MM.1S (cell line): ENCODE data around the gene FETUB.

Experiments used
- DNase-seq: peaks from one replicate; pipeline ENCODE4 v3.0.0-alpha.2; 2015
- H2AFZ ChIP-seq: fragments of 300-600 bp; sonication (generic); 2 replicates; pipeline ENCODE4 v1.6.0; 2016; ENCODE audit warnings: antibody characterized with exemption, low read length
- H3F3A ChIP-seq: fragments of 300-600 bp; sonication (generic); 2 replicates; pipeline ENCODE4 v1.6.1; 2016; ENCODE audit warnings: mild to moderate bottlenecking, antibody characterized with exemption, low read length, moderate library complexity, mixed read lengths; ENCODE audit not compliant: insufficient read depth
- H3K27ac ChIP-seq: fragments of 300-600 bp; sonication (generic); 2 replicates; pipeline ENCODE4 v1.5.1; 2016; ENCODE audit warnings: mild to moderate bottlenecking, low read length
- H3K27me3 ChIP-seq: fragments of 300-600 bp; sonication (generic); replicated peaks from 2 replicates; pipeline ENCODE4 v1.6.0; 2016; ENCODE audit warnings: low read length; ENCODE audit not compliant: insufficient read depth
- H3K36me3 ChIP-seq: fragments of 300-600 bp; sonication (generic); replicated peaks from 2 replicates; pipeline ENCODE4 v1.6.1; 2016; ENCODE audit warnings: mild to moderate bottlenecking, low read length, mixed read lengths; ENCODE audit not compliant: insufficient read depth
- H3K4me1 ChIP-seq: fragments of 300-600 bp; sonication (generic); 2 replicates; pipeline ENCODE4 v1.6.1; 2016; ENCODE audit warnings: low read length, mixed read lengths
- H3K4me2 ChIP-seq: fragments of 300-600 bp; sonication (generic); 2 replicates; pipeline ENCODE4 v1.6.0; 2016; ENCODE audit warnings: low read depth, low read length
- H3K4me3 ChIP-seq: fragments of 300-600 bp; sonication (generic); 2 replicates; pipeline ENCODE4 v1.5.1; 2016; ENCODE audit warnings: low read length, mixed read lengths
- H3K79me2 ChIP-seq: fragments of 300-600 bp; sonication (generic); 2 replicates; pipeline ENCODE4 v1.6.1; 2016; ENCODE audit warnings: mixed run types, low read length, mixed read lengths
- H3K9ac ChIP-seq: fragments of 300-600 bp; sonication (generic); 2 replicates; pipeline ENCODE4 v1.6.1; 2016; ENCODE audit warnings: low read length, mixed read lengths
- H3K9me2 ChIP-seq: fragments of 300-600 bp; sonication (generic); replicated peaks from 2 replicates; pipeline ENCODE4 v1.6.1; 2016; ENCODE audit warnings: mild to moderate bottlenecking, low read length, mixed read lengths; ENCODE audit not compliant: insufficient read depth
- H3K9me3 ChIP-seq: fragments of 300-600 bp; sonication (generic); replicated peaks from 2 replicates; pipeline ENCODE4 v1.6.1; 2016; ENCODE audit warnings: mild to moderate bottlenecking, low read length, mixed read lengths; ENCODE audit not compliant: insufficient read depth
- H4K20me1 ChIP-seq: fragments of 300-600 bp; sonication (generic); 2 replicates; pipeline ENCODE4 v1.6.1; 2016; ENCODE audit warnings: mild to moderate bottlenecking, low read length, moderate library complexity, mixed read lengths; ENCODE audit not compliant: insufficient read depth
- CTCF ChIP-seq: fragments of 300-600 bp; sonication (generic); IDR thresholded peaks from 2 replicates; pipeline ENCODE4 v1.5.1; 2016; ENCODE audit warnings: antibody characterized with exemption, low read length, mixed read lengths
- EZH2 ChIP-seq: fragments of 300-600 bp; sonication (generic); optimal IDR thresholded peaks from 2 replicates; pipeline ENCODE3; 2017; ENCODE audit warnings: low read depth, mild to moderate bottlenecking, antibody characterized with exemption, low read length, mixed read lengths
- EZH2phosphoT487 ChIP-seq: fragments of 300-600 bp; sonication (generic); IDR thresholded peaks from 2 replicates; pipeline ENCODE4 v1.6.1; 2018; ENCODE audit warnings: antibody characterized with exemption, low read length

FETUB gene

GRCh38 chr3:186637686-186638085, 2.5 kb upstream of the FETUB start:
- Histone ChIP-seq H3K9ac (no peak overlapping the region), H3K4me1 (peaks cover 11% of the 10 kb centered on the region), H3K27me3 (no peaks in the 10 kb centered on the region), H3K4me3 (no peak overlapping the region), H3K36me3 (no peaks in the 10 kb centered on the region), H3K9me2 (no peaks in the 10 kb centered on the region), H3K9me3 (no peaks in the 10 kb centered on the region), H3K27ac (no peak overlapping the region), H2AFZ (no peak overlapping the region), H3K4me2 (no peak overlapping the region), H3F3A (no peaks in the 10 kb centered on the region), H4K20me1 (no peaks in the 10 kb centered on the region), H3K79me2 (no peaks in the 10 kb centered on the region)
- DNase-seq, result no peak
- TF ChIP-seq EZH2phosphoT487 (no peak), CTCF (no peak), EZH2 (no peak)

- no peak for DNase-seq
- TF ChIP-seq EZH2, result no peak
- Histone ChIP-seq H3F3A (peaks cover under 1% of the 10 kb centered on the region; the same call in 1 of the 2 replicates), H3K4me3 (no peak overlapping the region), H3K27me3 (no peaks in the 10 kb centered on the region), H3K27ac (no peak overlapping the region), H3K9ac (no peak overlapping the region), H3K4me2 (no peak overlapping the region), H3K79me2 (no peaks in the 10 kb centered on the region), H3K36me3 (no peaks in the 10 kb centered on the region), H4K20me1 (no peaks in the 10 kb centered on the region), H2AFZ (no peak overlapping the region), H3K4me1 (peaks cover 17% of the 10 kb centered on the region), H3K9me2 (no peaks in the 10 kb centered on the region), H3K9me3 (no peaks in the 10 kb centered on the region)
These were observed 1.9 kb upstream of the FETUB start for GRCh38 chr3:186638259-186638658.

GRCh38 chr3:186640473-186640818, 247 bp downstream of the FETUB start:
- no peaks in the 10 kb centered on the region for H4K20me1 ChIP-seq
- H3K9ac ChIP-seq, result no peak overlapping the region
- no peaks in the 10 kb centered on the region for H3K9me3 ChIP-seq
- H3F3A ChIP-seq, result peaks cover 11% of the 10 kb centered on the region
- H3K4me1 ChIP-seq, result peaks cover 37% of the 10 kb centered on the region
- H3K36me3 ChIP-seq, result no peaks in the 10 kb centered on the region
- no peak overlapping the region for H2AFZ ChIP-seq
- no peaks in the 10 kb centered on the region for H3K27me3 ChIP-seq
- H3K4me3 ChIP-seq, result no peak overlapping the region
- TF ChIP-seq CTCF (no peak), EZH2 (no peak), EZH2phosphoT487 (no peak)
- no peak overlapping the region for H3K4me2 ChIP-seq
- no peaks in the 10 kb centered on the region for H3K79me2 ChIP-seq
- H3K27ac ChIP-seq, result no peak overlapping the region
- no peaks in the 10 kb centered on the region for H3K9me2 ChIP-seq
- no peak for DNase-seq

GRCh38 chr3:186640929-186641328, 730 bp downstream of the FETUB start:
- H3K79me2 ChIP-seq, result no peaks in the 10 kb centered on the region
- H3K4me1 ChIP-seq, result peaks cover 38% of the 10 kb centered on the region
- H2AFZ ChIP-seq, result no peak overlapping the region
- H3F3A ChIP-seq, result peaks cover 11% of the 10 kb centered on the region
- H4K20me1 ChIP-seq, result no peaks in the 10 kb centered on the region
- no peak for TF ChIP-seq EZH2phosphoT487
- no peak for TF ChIP-seq CTCF
- TF ChIP-seq EZH2, result no peak
- no peak for DNase-seq
- no peaks in the 10 kb centered on the region for H3K36me3 ChIP-seq
- H3K4me2 ChIP-seq, result no peak overlapping the region
- no peak overlapping the region for H3K4me3 ChIP-seq
- no peaks in the 10 kb centered on the region for H3K9me3 ChIP-seq
- no peaks in the 10 kb centered on the region for H3K27me3 ChIP-seq
- no peak overlapping the region for H3K9ac ChIP-seq
- H3K9me2 ChIP-seq, result no peaks in the 10 kb centered on the region
- no peak overlapping the region for H3K27ac ChIP-seq
